Measurements from ENCODE around the gene IGF1R. TPM values are rescaled to one million over a fixed set of nuclear protein-coding genes. Genes with fewer than 3 reads are reported as not detected.

Gene IGF1R
- total and polyA plus RNA-seq, 2 of the 13 experiments (the other 11 are each of a cell fraction or from before 2014, with no cell fraction given) = 15.9 to 18.4 TPM

- Histone ChIP-seq H3K4me2 (ENCODE audit: low read depth, low read length) (peak overlapping the region; percentile 72), H3K27ac (ENCODE audit: extremely low read length, insufficient read depth, low read length) (peak overlapping the region; percentile 43), H3K9ac (ENCODE audit: insufficient read depth, low read depth, low read length) (0 out of 2 replicates have a peak overlapping the region, but pooled peaks have one; percentile 14), H2AFZ (ENCODE audit: low read length) (no peak overlapping the region), H3K4me1 (ENCODE audit: insufficient read depth, low read length) (peaks cover 54% of the 10 kb centered on the region), H3K9me3 (ENCODE audit: low read length) (no peaks in the 10 kb centered on the region), H3K27me3 (ENCODE audit: control insufficient read depth in 1 of 2, insufficient read depth in 2 of 2, low read length in 2 of 2) (no peaks in the 10 kb centered on the region), H4K20me1 (ENCODE audit: insufficient read depth, low read length) (peaks cover 74% of the 10 kb centered on the region), H3K4me3 (replicated peaks in 1 of 3; ENCODE audit: insufficient read depth in 1 of 3, low read depth in 2 of 3, low read length in 3 of 3) (peak overlapping the region; percentile 3 to 52 (median 16); a peak in 3 of 6 replicates), H3K79me2 (ENCODE audit: insufficient read depth, low read length) (peaks cover 77% of the 10 kb centered on the region), H3K36me3 (replicated peaks in 1 of 2; ENCODE audit: control insufficient read depth in 1 of 2, insufficient read depth in 2 of 2, low read length in 2 of 2) (peaks cover 0 to 3% of the 10 kb centered on the region in 2 experiments; a peak in 1 of 5 replicates)
- CTCF ChIA-PET (ENCODE audit: low intra/inter-chr PET ratio, low total read pairs) = no interaction called here
- DNase-seq (ENCODE audit: low spot score) (peak; percentile 52), FAIRE-seq (peak; percentile 51), ATAC-seq (peak; percentile 79)
- 16% methylated on average over 11 of the region's 11 CpGs for WGBS (ENCODE audit: low lambda C conversion rate)
- in situ Hi-C loops (cut with HindIII; ENCODE audit: extremely low pct_ligation_motif_present, low pct_unique_long_range_greater_than_20kb) = no loop called here
- intact Hi-C loops (cut with micrococcal nuclease; ENCODE audit: unreplicated experiment) = loop anchor here (2.0 kb wide), 1 partner anchor 15 kb away; no protein-coding TSS in a partner anchor
- BruUV-seq (replicated peaks) = no TSS peak
- POLR2A ChIA-PET = interaction anchor here (0.9 to 1.3 kb wide), 2 partner anchors 10 to 51 kb away, joined by 3 read pairs; no protein-coding TSS in a partner anchor
- TF ChIP-seq FOXK1 (CRISPR knock-in tag; IDR thresholded peaks at IDR 0.05; ENCODE audit: borderline replicate concordance, low read depth) = peak; percentile 43; the same call in 1 of the 2 replicates
- peak; percentile 66 for TF ChIP-seq SAP130 (CRISPR knock-in tag; IDR thresholded peaks at IDR 0.05; ENCODE audit: low read depth)
- no peak for TF ChIP-seq TP53 (CRISPR knock-in tag; conservative IDR thresholded peaks at IDR 0.05)
- TF ChIP-seq POGK (CRISPR knock-in tag; conservative IDR thresholded peaks at IDR 0.05) = 0 out of 2 replicates have a peak, but pooled peaks have one; percentile 19
- 0 out of 2 replicates have a peak, but pooled peaks have one; percentile 20 for TF ChIP-seq HOMEZ (CRISPR knock-in tag; IDR thresholded peaks at IDR 0.05; ENCODE audit: low read depth)
- TF ChIP-seq FOXA1 (IDR thresholded peaks at IDR 0.05) = no peak
- TF ChIP-seq FOXA1 (CRISPR knock-in tag; IDR thresholded peaks at IDR 0.05) = peak; percentile 70
- no peak for TF ChIP-seq ZNF564 (CRISPR knock-in tag; IDR thresholded peaks at IDR 0.05)
- TF ChIP-seq EP300 (IDR thresholded peaks at IDR 0.05; ENCODE audit: low read depth in 2 of 2, low read length in 2 of 2) = 0 out of 4 replicates have a peak, but pooled peaks of 1 of the 2 experiments have one; percentile 34
- TF ChIP-seq EP300 (CRISPR knock-in tag; IDR thresholded peaks at IDR 0.05; ENCODE audit: borderline replicate concordance) = no peak
- TF ChIP-seq CEBPG (CRISPR knock-in tag; IDR thresholded peaks at IDR 0.05) = peak; percentile 80
- TF ChIP-seq, protein P1, sequence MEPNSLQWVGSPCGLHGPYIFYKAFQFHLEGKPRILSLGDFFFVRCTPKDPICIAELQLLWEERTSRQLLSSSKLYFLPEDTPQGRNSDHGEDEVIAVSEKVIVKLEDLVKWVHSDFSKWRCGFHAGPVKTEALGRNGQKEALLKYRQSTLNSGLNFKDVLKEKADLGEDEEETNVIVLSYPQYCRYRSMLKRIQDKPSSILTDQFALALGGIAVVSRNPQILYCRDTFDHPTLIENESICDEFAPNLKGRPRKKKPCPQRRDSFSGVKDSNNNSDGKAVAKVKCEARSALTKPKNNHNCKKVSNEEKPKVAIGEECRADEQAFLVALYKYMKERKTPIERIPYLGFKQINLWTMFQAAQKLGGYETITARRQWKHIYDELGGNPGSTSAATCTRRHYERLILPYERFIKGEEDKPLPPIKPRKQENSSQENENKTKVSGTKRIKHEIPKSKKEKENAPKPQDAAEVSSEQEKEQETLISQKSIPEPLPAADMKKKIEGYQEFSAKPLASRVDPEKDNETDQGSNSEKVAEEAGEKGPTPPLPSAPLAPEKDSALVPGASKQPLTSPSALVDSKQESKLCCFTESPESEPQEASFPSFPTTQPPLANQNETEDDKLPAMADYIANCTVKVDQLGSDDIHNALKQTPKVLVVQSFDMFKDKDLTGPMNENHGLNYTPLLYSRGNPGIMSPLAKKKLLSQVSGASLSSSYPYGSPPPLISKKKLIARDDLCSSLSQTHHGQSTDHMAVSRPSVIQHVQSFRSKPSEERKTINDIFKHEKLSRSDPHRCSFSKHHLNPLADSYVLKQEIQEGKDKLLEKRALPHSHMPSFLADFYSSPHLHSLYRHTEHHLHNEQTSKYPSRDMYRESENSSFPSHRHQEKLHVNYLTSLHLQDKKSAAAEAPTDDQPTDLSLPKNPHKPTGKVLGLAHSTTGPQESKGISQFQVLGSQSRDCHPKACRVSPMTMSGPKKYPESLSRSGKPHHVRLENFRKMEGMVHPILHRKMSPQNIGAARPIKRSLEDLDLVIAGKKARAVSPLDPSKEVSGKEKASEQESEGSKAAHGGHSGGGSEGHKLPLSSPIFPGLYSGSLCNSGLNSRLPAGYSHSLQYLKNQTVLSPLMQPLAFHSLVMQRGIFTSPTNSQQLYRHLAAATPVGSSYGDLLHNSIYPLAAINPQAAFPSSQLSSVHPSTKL (CRISPR knock-in tag; IDR thresholded peaks at IDR 0.05) = peak; percentile 38
- 0 out of 2 replicates have a peak, but pooled peaks have one; percentile 28 for TF ChIP-seq ISL2 (CRISPR knock-in tag; IDR thresholded peaks at IDR 0.05)
- peak; percentile 65 for TF ChIP-seq GATAD2A (CRISPR knock-in tag; IDR thresholded peaks at IDR 0.05)
- no peak for TF ChIP-seq ZNF775 (CRISPR knock-in tag; IDR thresholded peaks at IDR 0.05; ENCODE audit: borderline replicate concordance)
- TF ChIP-seq PPARG (CRISPR knock-in tag; conservative IDR thresholded peaks at IDR 0.05) = no peak; the same call in 1 of the 2 replicates
Observed at GRCh38 chr15:98799461-98800390, 151.4 kb downstream of the IGF1R start.
